Transverse colon (tissue), 4 donors: Measurements from ENCODE around the gene NBEA.

Experiments
- CTCF ChIP-seq, 5 experiments: fragments of 200-600 bp in 3 of 5; fragments of 450-650 bp in 2 of 5; sonication (generic) in 3 of 5; IDR thresholded peaks; 1 replicate in 2 of 5; 2 replicates in 3 of 5; pipeline ENCODE4 v1.5.1; 2016 to 2017; ENCODE audit warnings: antibody characterized with exemption in 5 of 5, inconsistent platforms in 3 of 5, mild to moderate bottlenecking in 2 of 5, moderate library complexity in 1 of 5
- EP300 ChIP-seq: sonication (generic); formaldehyde crosslinking; IDR thresholded peaks from one replicate; pipeline ENCODE4 v1.6.1; 2017; ENCODE audit warnings: antibody characterized with exemption, low read depth
- POLR2A ChIP-seq: fragments of 450-650 bp; IDR thresholded peaks from one replicate; pipeline ENCODE4 v1.6.1; 2016; ENCODE audit warnings: antibody characterized with exemption, mild to moderate bottlenecking, moderate library complexity
- POLR2AphosphoS5 ChIP-seq, 3 donors: sonication (generic); formaldehyde crosslinking; IDR thresholded peaks; one replicate each; pipeline ENCODE4 v1.6.1; 2016; ENCODE audit warnings: antibody characterized with exemption in 3 of 3

- TF ChIP-seq CTCF (IDR thresholded peaks at IDR 0.05) (no peak), POLR2AphosphoS5 (IDR thresholded peaks at IDR 0.05) (no peak), POLR2A (no peak), EP300 (no peak)
Measured at GRCh38 chr13:35190241-35190640, 248.2 kb downstream of the NBEA start.
